Activated naive CD4-positive, alpha-beta T cell treated with anti-CD3 and anti-CD28 coated beads, Interleukin-2, amount 50 U/mL, for 16 hours (primary cell): ENCODE results near the gene AJAP1.
"Not testable (repeated sequence)": the region's sequence is repeated elsewhere in the genome, so short reads cannot be mapped to it uniquely, and the experiment has no call there.

ENCODE experiments used
- DNase-seq: peaks from one replicate; pipeline ENCODE4 v3.0.0-alpha.2; 2020

AJAP1 gene, protein sequence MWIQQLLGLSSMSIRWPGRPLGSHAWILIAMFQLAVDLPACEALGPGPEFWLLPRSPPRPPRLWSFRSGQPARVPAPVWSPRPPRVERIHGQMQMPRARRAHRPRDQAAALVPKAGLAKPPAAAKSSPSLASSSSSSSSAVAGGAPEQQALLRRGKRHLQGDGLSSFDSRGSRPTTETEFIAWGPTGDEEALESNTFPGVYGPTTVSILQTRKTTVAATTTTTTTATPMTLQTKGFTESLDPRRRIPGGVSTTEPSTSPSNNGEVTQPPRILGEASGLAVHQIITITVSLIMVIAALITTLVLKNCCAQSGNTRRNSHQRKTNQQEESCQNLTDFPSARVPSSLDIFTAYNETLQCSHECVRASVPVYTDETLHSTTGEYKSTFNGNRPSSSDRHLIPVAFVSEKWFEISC

DNA sequence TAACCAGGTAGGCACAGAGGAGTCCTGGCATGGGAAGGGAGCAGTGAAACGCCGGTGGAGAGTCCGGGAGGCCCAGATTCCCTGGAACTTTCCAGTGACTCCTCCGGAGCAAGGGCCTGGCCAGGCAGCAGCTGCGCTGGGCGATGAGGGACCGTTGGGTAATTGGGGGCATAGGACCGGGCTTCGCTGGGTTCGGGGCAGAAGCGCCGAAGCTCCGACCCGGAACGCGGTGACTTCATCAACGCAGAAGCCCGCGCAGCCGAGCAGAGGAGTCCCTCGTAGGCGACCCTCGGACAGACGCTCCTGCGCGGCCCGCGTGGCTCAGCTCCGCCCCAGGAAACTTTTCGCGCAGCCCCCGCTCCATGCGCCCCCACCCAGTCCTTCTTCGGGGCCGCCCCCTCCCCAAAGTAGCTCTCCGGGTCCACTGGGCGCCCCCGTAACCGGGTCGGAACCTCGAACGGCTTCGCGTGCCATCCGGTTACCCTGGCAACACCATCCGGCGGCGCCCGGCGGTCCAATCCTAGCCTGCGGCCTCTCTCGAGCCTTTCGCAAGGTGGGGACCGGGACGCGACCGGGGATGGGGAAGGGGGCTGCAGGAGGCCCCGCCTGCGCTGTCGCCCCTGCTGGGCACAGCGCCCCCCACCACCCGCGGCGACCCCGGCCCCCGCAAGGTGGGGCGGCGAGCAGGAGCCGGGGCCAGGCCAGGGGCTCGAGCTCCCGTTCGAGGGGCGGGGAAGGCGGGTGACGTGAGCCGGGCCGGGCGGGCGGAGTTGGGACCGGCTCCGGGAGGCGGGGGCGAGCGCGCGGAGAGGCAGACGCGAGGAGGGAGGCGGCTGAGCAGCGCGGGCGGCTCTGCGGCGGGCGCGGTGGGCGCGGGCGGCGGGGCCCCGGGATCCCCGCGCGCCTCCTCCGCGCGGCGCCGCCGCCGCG lies at the start of gene AJAP1:
Gene AJAP1 (plus strand): TSS at position 814 of the 930 bp plus-strand sequence. CDS start 817 bp downstream, outside the sequence.
- DNase-seq, result no peak

DNA sequence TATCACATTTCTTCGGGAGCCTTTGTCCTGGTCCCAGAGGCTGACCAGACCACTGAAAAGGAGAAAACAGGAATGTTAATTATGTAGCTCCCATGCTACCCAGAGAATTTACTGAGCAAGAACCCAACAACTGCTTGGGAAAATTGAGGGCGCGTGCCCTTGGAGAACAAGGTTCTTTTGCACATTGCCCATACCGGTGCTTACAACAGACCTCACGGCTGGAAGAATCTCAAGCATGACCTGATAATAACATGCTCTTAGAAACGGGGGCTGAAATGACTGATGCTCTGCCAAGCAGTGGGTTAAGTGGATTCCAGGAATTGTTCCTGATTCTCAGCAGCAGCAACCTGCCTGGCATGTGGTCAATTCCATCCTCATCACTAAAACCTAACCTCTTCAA lies 49.3 kb upstream of the AJAP1 start:
- DNase-seq, result no peak

DNA sequence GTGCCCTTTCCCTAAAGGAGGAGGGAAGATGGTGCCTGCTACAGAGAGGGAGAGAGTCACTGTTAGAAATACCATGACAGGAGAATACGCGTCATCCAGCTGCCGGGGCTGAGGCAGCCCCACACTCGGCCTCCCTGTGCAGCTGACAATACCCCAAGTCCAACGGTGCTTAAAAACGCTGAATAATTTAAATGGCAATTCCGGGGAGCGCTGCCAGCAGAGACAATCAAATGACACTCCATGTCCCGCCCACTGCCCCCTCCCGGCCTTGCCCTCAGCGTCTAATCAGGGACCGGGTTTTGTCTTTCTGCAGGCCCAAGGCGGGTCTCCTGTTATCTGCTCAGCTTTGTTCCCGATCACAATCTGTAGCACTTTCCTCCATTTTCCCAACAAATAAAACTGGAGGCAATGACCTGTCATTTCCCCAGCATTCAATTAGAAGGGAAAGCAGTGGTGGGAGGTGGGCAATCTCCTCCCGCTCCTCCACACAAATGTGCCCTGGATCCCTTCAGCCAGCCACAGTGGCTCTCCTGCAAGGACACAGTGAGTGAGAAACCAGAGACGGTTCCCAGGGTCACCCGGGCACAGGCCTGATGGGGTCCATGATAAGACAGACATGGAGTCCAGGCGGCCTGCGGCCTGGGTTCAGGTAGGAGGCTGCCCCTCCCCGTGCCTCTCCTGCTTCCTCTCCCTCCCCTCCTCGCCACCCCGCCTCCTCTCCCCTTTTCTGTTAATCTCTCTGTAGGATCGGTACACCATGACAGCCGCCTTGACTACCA lies 42.7 kb upstream of the AJAP1 start:
- no peak for DNase-seq

DNA sequence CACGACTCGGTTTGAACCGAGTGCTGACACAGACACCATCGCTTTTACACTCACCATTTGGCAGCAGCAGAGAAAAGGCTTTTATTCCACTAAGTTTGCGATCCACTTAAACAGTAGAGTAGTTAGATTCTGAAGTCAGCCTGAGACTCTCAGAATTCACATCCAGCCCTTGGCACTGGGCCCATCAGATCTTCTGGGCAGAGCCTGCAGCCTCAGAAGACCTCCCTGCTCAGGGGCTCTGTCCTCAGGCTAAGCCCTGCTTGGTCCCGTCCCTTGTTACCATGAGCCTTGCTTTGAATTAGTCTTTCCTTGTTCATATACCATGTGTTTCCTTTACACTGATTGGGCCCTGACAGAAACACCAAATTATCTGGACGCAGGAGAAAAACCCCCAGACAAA lies 41.4 kb upstream of the AJAP1 start:
- DNase-seq, result no peak

DNA sequence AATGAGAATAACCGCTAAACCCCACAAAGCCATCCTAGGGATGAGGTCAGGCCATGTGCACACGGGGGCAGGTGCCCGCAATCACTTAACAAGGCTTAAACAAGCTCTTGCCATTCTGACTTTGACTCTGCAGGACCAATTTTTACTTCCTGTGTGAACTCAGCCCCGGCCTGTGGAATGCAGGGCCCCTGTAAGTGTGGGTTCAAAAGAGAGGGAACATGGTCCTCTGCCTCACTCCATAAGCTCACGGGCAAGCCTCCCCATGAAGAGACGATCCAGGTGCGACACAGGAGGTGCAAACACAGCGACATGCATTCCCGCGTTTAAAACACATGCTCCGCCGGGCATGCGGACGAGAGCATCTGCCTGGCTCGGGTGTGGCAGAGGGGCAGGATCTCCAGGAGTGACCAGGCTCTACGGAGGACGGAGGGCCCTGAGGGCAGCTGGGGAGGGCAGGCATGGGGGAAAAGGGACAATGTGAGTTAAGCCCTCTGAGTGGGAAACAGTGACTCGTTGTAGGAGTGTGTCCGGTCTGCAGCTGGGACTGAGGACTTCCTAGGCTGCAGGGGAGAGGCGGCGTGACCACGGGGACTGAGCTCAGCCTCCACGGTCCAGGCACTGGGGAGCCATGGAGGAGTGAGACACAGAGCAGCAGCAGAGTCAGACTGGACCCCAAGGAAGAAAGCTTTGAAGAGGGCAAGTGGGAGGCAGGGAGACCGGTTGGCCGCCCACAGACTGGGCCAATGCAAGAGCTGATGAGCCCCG lies 40.6 kb upstream of the AJAP1 start:
- no peak for DNase-seq

DNA sequence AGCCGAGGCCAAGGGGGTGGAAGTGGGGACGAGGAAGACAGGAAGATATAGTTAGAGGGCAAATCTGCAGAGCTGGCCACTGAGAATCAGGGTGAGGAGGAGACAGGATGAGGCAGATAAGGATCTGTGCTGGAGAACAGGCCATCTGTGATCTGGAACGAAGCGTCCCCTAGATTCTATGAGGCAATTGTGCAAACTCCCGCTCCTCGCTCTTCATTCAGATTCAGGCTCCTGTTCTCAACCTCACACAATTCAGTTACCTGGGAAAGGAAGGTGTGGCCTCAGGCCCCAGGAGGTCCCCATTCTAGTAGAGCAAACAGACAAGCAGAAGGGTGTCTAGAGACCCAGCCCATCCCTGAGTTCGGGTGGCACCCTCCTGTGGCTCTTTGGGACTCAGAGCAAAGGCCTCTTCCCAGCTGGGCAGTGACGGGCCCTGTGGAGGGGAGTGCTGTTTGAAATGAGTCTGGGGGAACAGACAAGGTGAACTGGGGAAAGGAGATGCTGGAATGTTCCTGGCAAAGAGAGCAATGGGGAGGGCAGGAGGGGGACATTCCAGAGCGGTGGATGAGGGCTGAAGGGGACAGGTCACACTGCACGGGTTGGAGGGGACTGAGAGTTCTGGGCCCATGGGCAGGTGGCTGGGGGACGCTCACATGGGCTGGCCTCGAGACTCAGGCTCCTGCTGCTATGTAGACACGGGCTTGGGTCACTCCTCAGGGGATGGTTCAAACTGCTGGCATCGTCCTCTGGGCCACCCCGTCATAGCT lies 39.9 kb upstream of the AJAP1 start:
- DNase-seq, result no peak

DNA sequence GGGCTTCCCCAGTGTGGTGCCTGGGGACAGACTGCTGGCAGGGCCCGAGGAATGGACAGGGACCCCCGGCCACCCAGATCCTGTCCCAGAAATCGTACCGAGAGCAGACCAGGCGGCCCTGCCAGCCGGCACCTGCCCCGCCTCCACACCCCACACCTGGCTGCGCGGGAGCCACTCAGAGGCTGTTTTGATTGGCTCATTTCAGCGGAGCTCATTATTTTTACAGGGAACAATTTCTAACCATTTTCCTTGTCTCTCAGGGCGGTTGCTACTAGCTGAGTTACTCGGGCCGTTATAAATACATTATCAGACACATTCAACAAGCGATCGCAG lies 39.3 kb upstream of the AJAP1 start:
- DNase-seq, result no peak

DNA sequence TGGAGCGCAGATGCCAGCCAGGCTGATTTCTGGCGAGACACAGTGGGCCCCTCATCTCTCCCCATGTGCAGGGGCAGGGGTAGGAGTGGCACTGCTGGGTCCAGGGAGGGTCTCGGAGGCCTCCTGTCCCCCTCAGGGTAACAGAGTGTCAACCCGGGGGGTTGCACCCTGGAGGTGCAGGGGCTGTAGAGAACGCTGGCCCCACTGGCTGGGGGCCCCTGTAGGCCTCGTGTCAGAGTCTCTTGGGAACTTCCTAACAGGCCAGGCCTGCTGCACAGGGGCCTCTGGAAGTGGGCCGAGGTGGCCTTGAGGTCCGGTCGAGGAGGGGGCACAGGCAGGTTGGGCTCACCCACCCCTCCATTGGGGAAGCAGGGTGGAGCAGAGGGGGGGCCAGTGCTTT lies 38.9 kb upstream of the AJAP1 start:
- no peak for DNase-seq

DNA sequence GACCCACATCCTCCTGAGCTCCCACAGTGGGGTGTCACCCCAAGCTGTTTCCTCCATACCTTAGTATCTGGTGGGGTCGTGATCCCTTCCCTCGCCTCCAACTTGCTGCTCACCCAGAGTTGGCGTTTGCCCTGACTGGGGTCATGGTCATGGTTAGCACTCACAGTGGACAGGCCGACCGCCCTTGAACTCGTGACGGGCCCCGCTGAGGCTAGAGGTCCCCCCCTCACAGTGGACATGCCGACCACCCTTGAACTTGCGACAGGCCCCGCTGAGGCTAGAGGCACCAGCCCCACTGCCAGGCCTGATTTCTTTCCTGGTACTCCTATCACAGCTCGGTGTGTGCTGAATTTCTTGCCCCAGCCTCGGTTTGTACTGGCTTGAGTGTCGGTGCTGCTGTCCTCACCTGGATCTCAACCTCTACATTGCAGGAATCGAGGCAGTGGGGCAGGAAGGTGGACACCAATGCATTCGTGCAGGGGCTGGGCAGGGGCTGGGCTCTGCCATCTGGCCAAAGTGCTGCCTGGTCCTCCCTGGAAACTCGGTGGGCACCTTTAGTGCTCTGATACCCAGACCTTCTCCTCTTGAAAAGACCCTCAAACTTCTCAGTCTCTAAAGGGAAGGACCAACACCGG lies 37.5 kb upstream of the AJAP1 start:
- DNase-seq, result no peak

DNA sequence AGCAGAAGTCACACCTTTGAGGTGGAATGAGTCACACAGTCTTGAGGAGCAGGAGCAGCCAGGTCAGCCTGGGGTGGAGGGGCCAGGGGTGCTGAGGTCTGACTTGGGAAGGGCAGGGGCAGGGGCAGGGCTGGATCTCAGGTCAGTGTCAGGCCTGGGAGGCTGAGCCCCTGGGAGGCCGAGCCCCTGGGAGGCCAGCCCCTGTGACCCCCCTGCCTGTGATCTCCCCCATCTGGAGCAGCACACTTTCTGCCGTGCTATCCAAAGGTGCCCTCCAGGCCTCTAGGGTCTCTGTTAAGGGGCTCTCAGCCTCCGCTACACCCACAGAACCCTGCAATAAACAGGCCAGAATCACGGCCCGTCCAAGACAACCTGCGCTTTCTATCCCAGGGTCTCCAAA lies 36.9 kb upstream of the AJAP1 start:
- no peak for DNase-seq

DNA sequence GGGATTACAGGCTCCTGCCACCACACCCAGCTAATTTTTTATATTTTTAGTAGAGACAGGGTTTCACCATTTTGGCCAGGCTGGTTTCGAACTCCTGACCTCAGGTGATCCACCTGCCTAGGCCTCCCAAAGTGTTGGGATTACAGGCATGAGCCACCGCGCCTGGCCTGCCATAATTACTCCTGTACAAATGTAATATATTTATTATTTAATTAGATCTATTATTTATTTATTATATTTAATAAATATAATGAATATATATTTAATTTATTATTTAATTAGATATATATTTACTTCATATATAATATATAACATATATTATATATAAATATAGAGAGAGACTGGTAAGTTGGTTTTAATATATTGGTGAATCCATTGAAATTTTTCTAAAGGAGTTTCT lies 35.6 kb upstream of the AJAP1 start:
- not testable (repeated sequence) for DNase-seq

DNA sequence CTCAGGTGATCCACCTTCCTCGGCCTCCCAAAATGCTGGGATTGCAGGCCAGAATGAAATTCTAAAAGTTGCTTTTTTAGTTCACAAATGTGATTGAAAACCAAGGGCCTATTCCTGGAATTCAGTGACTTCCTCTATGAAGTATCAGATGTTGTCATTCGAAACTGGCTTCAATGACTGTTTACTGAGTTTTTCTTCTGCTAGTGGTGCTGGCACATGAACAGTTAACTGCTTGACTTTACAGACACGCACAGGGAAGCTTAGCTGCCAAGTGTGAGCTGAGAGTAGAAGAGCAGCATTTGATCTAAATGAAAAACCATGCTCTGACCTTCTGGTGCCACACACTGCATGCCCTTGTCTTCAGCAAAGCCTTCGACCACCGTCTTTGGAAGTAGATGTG lies 32.8 kb upstream of the AJAP1 start:
- no peak for DNase-seq

DNA sequence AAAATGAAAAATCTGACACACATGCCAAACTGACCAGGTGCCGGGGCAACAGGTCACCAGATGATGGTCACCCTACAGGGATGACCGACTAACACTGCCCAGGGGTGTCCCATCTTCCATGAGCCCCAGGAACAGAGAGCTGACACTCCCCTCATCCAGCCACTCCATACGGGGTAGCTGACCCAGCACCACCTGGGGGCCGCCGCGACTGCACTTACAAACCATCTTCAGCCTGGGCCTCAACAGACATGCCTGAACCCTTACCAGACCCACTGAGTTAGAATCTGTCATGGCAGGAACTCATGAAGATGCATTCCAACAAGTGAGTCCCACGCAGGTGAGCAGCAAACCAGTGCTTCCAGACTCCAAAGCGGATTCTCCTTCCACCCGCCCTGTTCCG lies 31.6 kb upstream of the AJAP1 start:
- no peak for DNase-seq

DNA sequence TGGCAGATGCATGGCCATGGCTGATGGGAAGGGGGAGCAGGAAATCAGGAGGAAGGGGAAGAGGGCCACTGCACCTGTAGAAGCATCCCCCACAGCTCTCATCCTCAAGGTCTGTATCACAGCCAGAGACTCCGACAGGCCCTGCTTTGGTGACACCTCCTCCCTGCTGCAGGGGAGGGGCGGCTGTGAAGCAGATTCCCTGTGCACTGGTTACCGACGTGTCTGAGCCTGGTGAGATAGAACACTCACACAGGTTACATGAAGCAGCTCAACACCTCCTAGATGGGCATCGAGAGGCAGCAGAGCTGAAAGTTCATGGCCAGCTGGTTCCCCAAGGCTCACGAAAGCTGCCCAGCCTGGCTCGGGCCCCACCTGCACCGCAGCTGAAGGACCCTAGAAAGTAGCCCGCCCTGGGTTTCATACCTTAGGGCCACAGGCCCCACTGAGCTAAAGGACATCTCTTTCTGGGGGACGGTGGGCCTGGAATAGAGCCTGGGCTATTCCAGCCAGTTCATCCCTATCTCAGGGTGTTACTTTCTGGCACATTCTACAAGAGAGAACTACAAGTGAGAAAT lies 30.2 kb upstream of the AJAP1 start:
- DNase-seq, result no peak

DNA sequence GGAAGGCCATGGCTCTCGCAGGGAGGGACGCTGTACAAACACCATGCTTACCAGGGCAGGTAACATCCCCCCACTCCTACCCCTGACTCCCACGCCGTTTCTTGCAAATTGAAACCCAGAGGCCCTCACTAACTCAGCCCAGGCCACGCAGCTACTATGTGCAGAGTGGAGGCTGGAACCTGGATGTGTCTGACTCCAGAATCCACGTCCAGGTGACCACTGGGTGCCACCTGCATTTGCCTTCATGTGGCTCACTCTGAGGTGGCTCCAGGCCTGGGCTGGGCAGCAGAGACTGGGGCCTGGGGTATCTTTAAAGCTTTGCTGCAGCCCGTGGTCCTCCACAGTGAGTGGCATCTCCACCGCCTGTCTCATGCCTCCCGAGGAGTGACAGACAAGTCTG lies 29.6 kb upstream of the AJAP1 start:
- no peak for DNase-seq

DNA sequence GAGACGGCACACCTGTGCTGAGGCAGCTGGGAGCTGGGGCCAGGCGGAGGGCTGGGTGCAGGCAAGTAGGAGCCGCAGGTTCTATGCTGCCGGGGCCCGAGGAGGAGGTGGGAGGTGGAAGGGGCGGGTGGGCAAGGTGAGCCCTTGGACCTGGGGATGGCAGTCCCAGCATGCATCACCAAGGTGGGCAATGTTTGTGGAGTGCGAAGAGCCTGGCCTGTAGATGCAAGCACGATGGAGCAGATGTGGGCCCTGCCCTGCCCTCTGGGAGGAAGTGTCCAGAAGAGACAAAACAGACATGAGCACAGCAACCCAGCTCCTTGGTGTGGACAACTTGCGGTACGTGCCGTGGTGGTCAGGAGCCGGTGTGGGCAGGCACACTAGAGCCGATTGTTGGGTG lies 28.3 kb upstream of the AJAP1 start:
- no peak for DNase-seq

DNA sequence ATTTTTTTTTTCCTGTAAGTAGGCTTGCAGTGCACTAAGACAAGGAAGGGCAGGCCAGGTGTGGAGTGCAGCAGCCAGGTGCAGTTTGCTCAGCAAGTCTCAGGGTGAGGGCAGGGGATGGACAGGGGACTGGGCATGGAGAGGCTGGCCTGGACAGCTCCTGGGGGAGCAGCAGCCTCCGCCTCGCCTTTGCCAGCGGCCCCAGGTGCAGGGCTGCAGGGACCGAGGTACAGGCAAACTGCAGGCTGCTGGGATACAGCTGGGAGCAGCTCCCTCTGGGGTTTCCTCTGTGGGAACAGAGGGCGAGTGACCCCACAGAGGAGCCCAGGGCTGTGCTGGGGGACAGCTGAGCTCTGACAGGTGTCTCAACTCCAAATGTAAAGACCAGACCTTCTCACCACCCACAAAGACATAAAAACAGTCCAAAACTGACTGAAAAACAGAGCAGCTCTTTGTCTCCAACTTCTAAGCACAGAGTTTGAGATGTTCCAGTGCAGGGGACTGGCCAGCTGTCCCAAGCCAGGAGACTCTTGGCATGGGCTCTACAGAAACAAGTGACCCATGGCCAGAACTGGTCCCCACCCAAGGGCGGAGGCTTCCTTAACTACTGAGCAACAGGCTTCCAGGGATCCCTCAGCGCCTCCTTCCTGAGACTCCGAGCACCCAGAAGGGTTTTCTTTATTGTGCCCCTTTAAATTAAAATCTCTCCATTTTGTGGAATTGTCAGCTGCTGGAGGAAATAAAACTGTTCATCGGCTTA lies 27.7 kb upstream of the AJAP1 start:
- DNase-seq, result no peak

DNA sequence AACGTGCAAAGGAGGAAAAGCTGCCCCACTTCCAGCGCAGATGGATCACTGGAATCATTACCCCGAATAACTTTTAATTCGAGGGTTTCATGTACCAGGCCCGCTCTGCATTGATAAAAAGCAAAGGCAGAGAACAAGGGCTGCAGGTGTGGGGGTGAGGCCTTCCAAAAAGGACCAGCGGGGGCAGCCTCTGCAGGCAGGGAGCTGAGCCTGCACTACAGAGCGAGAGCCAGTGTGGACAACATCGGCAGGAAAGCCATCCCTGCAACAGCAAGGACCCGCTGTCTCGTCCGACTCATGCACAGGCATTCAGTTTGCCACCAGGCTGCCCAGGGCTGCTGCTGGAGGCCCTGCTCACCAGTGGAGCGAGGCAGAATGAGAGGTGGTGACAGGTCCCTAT lies 27.1 kb upstream of the AJAP1 start:
- no peak for DNase-seq

DNA sequence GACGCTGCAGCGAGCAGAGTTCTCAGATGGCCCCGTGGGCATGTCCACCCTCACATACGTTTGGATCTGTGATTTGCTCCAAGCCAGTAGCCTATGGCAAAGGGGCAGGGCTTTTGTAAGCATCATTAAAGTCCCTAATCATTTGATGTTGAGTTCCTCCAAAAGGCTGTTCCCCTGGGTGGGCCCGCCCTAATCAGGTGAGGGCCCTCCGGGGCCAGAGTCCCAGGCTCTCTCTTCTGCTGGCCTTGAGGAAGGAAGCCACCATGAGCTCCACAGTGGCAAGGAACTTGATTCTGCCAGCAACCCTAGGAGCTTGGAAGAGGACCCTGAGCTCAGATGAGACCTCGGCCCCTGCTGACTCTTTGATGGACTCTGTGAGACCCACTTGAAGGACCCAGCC lies 25.4 kb upstream of the AJAP1 start:
- DNase-seq, result no peak

DNA sequence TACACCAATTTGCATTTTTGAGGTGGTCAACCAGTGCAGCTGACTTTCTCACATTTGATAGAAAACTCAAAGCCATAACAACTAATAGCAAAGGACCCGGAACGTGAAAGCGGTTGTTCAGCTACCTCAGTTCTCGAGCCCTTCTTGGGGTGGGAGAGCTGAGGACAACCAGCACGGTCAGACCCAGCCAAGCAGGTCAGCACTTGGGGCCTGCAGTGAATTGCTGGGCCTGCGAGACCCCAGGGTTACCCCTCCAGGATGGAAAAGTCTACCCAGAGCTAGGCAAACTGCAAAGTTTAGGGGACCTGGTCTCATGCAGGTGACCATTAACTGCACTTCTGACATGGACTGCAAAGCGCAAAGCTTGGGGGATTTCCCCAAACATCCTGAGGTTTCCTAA lies 23.8 kb upstream of the AJAP1 start:
- DNase-seq, result no peak
